OCI-LY1 (cell line): ENCODE data around the gene MYB.

ENCODE experiments used
- H2AFZ ChIP-seq: fragments of 200-600 bp; sonication (generic), shearing (Covaris generic); 2 replicates; pipeline ENCODE4 v1.6.0; 2014; ENCODE audit warnings: antibody characterized with exemption, mild to moderate bottlenecking, low read length
- H3F3A ChIP-seq: fragments of 200-600 bp; sonication (generic), shearing (Covaris generic); 2 replicates; pipeline ENCODE4 v1.6.0; 2014; ENCODE audit warnings: mild to moderate bottlenecking, antibody characterized with exemption, low read length, moderate library complexity; ENCODE audit not compliant: insufficient read depth
- H3K27ac ChIP-seq: fragments of 200-600 bp; sonication (generic); 2 replicates; pipeline ENCODE4 v1.5.1; 2014; ENCODE audit warnings: low read length, mixed run types, mild to moderate bottlenecking, low read depth; ENCODE audit not compliant: poor library complexity, severe bottlenecking
- H3K27me3 ChIP-seq: fragments of 200-600 bp; sonication (generic); 2 replicates; pipeline ENCODE4 v1.6.0; 2014; ENCODE audit warnings: antibody characterized with exemption, mild to moderate bottlenecking, low read length, moderate library complexity; ENCODE audit not compliant: insufficient read depth
- H3K36me3 ChIP-seq: fragments of 200-600 bp; sonication (generic); 2 replicates; pipeline ENCODE4 v1.6.1; 2014; ENCODE audit warnings: mild to moderate bottlenecking, antibody characterized with exemption, low read length, moderate library complexity, mixed read lengths; ENCODE audit not compliant: insufficient read depth
- H3K4me1 ChIP-seq: fragments of 200-600 bp; sonication (generic); 2 replicates; pipeline ENCODE4 v1.5.1; 2014; ENCODE audit warnings: mild to moderate bottlenecking, low read length, moderate library complexity; ENCODE audit not compliant: insufficient read depth, severe bottlenecking
- H3K4me2 ChIP-seq: fragments of 200-600 bp; sonication (generic), shearing (Covaris generic); 2 replicates; pipeline ENCODE4 v1.6.1; 2014; ENCODE audit warnings: low read length
- H3K4me3 ChIP-seq: fragments of 200-600 bp; sonication (generic); 2 replicates; pipeline ENCODE4 v1.5.1; 2014; ENCODE audit warnings: low read length, low read depth, mild to moderate bottlenecking, mixed read lengths; ENCODE audit not compliant: poor library complexity, severe bottlenecking
- H3K79me2 ChIP-seq: fragments of 200-600 bp; shearing (Covaris generic); 2 replicates; pipeline ENCODE4 v1.6.1; 2016; ENCODE audit warnings: mixed run types, low read length, mixed read lengths; ENCODE audit not compliant: insufficient read depth
- H3K9ac ChIP-seq: fragments of 200-600 bp; sonication (generic), shearing (Covaris generic); 2 replicates; pipeline ENCODE4 v1.6.1; 2014; ENCODE audit warnings: mild to moderate bottlenecking, low read length, mixed read lengths
- H3K9me2 ChIP-seq: fragments of 200-600 bp; sonication (generic), shearing (Covaris generic); 2 replicates; pipeline ENCODE4 v1.6.1; 2014; ENCODE audit warnings: low read depth, mild to moderate bottlenecking, low read length, mixed read lengths
- H3K9me3 ChIP-seq: fragments of 200-600 bp; shearing (Covaris generic); 2 replicates; pipeline ENCODE4 v1.6.1; 2014; ENCODE audit warnings: low read length, mixed read lengths
- H4K20me1 ChIP-seq: fragments of 200-600 bp; sonication (generic), shearing (Covaris generic); 2 replicates; pipeline ENCODE4 v1.6.0; 2016; ENCODE audit warnings: mild to moderate bottlenecking, low read length; ENCODE audit not compliant: insufficient read depth
- CTCF ChIP-seq: fragments of 200-600 bp; sonication (generic), shearing (Covaris generic); IDR thresholded peaks from 2 replicates; pipeline ENCODE4 v1.5.1; 2017; ENCODE audit warnings: mild to moderate bottlenecking, antibody characterized with exemption, low read length, moderate library complexity, mixed read lengths
- EZH2 ChIP-seq: fragments of 200-600 bp; sonication (generic), shearing (Covaris generic); IDR thresholded peaks from 2 replicates; pipeline ENCODE4 v1.8.0; 2017; ENCODE audit warnings: borderline replicate concordance, mixed run types, mild to moderate bottlenecking, antibody characterized with exemption, low read length, moderate library complexity, mixed read lengths

Gene MYB

GRCh38 chr6:135250234-135250633 is 69.1 kb downstream of the MYB start:
- H2AFZ ChIP-seq, result no peak overlapping the region
- no peaks in the 10 kb centered on the region for H3K4me1 ChIP-seq
- no peaks in the 10 kb centered on the region for H3K9me3 ChIP-seq
- H3K4me3 ChIP-seq, result no peak overlapping the region
- H3K9me2 ChIP-seq, result no peaks in the 10 kb centered on the region
- H3K79me2 ChIP-seq, result no peaks in the 10 kb centered on the region
- H3K4me2 ChIP-seq, result no peak overlapping the region
- H3K9ac ChIP-seq, result no peak overlapping the region
- H3K27me3 ChIP-seq, result no peaks in the 10 kb centered on the region
- H3K27ac ChIP-seq, result no peak overlapping the region
- H3K36me3 ChIP-seq, result no peaks in the 10 kb centered on the region
- no peaks in the 10 kb centered on the region for H3F3A ChIP-seq
- TF ChIP-seq EZH2, result no peak
- TF ChIP-seq CTCF, result no peak
- H4K20me1 ChIP-seq, result no peaks in the 10 kb centered on the region

GRCh38 chr6:135250751-135251497 is 69.8 kb downstream of the MYB start:
- Histone ChIP-seq H3K9me2 (no peaks in the 10 kb centered on the region), H3K4me1 (no peaks in the 10 kb centered on the region), H3K9me3 (no peaks in the 10 kb centered on the region), H3K36me3 (no peaks in the 10 kb centered on the region), H3K27ac (no peak overlapping the region), H3K4me3 (no peak overlapping the region), H4K20me1 (no peaks in the 10 kb centered on the region), H3K27me3 (no peaks in the 10 kb centered on the region), H3K9ac (no peak overlapping the region), H3F3A (no peaks in the 10 kb centered on the region), H3K4me2 (no peak overlapping the region), H3K79me2 (no peaks in the 10 kb centered on the region), H2AFZ (no peak overlapping the region)
- TF ChIP-seq EZH2, result no peak
- no peak for TF ChIP-seq CTCF

- TF ChIP-seq CTCF (no peak), EZH2 (no peak)
- H3K36me3 ChIP-seq, result no peaks in the 10 kb centered on the region
- no peaks in the 10 kb centered on the region for H4K20me1 ChIP-seq
- H3K9ac ChIP-seq, result no peak overlapping the region
- H3F3A ChIP-seq, result no peaks in the 10 kb centered on the region
- no peaks in the 10 kb centered on the region for H3K4me1 ChIP-seq
- no peak overlapping the region for H3K27ac ChIP-seq
- no peaks in the 10 kb centered on the region for H3K9me2 ChIP-seq
- H3K27me3 ChIP-seq, result no peaks in the 10 kb centered on the region
- H3K4me2 ChIP-seq, result no peak overlapping the region
- H2AFZ ChIP-seq, result no peak overlapping the region
- no peaks in the 10 kb centered on the region for H3K79me2 ChIP-seq
- no peak overlapping the region for H3K4me3 ChIP-seq
- no peaks in the 10 kb centered on the region for H3K9me3 ChIP-seq
Observed at GRCh38 chr6:135251498-135252441, 70.7 kb downstream of the MYB start.
